Stromal cell of bone marrow (primary cell): ENCODE results near the gene EIF1.
A peak's percentile ranks its signal among the peaks of the same experiment; 100 is the strongest.
"Not testable (repeated sequence)": the region's sequence is repeated elsewhere in the genome, so short reads cannot be mapped to it uniquely, and the experiment has no call there.

ENCODE experiments used
- DNase-seq: peaks from one replicate; pipeline ENCODE4 v3.0.0-alpha.2; 2012; ENCODE audit warnings: low read depth

The EIF1 gene

GRCh38 chr17:41678907-41679739, 9.6 kb upstream of the EIF1 start:
- DNase-seq: peak; percentile 75

- DNase-seq: no peak
Observed at GRCh38 chr17:41679740-41680425, 8.8 kb upstream of the EIF1 start.

- no peak for DNase-seq
Observed at GRCh38 chr17:41680426-41681040, 8.2 kb upstream of the EIF1 start.

GRCh38 chr17:41681776-41682175, 6.9 kb upstream of the EIF1 start:
- DNase-seq: no peak

- DNase-seq: no peak
Observed at GRCh38 chr17:41682631-41683030, 6.1 kb upstream of the EIF1 start.

- no peak for DNase-seq
Observed at GRCh38 chr17:41683441-41684007, 5.2 kb upstream of the EIF1 start.

GRCh38 chr17:41684035-41684434, 4.7 kb upstream of the EIF1 start:
- DNase-seq: no peak

- not testable (repeated sequence) for DNase-seq
Observed at GRCh38 chr17:41685753-41686152, 2.9 kb upstream of the EIF1 start.

- DNase-seq: no peak
Observed at GRCh38 chr17:41686281-41686680, 2.4 kb upstream of the EIF1 start.

- DNase-seq: no peak
Observed at GRCh38 chr17:41687828-41688640, 651 bp upstream of the EIF1 start.

- no peak for DNase-seq
Observed at GRCh38 chr17:41689497-41690299, 1.0 kb downstream of the EIF1 start.

GRCh38 chr17:41690497-41690896, 1.8 kb downstream of the EIF1 start:
- no peak for DNase-seq

GRCh38 chr17:41691031-41691777, 2.5 kb downstream of the EIF1 start:
- no peak for DNase-seq

- DNase-seq: no peak
Observed at GRCh38 chr17:41692722-41693521, 4.2 kb downstream of the EIF1 start.

- DNase-seq: no peak
Observed at GRCh38 chr17:41695134-41695661, 6.5 kb downstream of the EIF1 start.

GRCh38 chr17:41695954-41696757, 7.5 kb downstream of the EIF1 start:
- peak; percentile 80 for DNase-seq

- DNase-seq: peak; percentile 63
Observed at GRCh38 chr17:41697122-41697962, 8.7 kb downstream of the EIF1 start.
